CD8-positive, alpha-beta memory T cell (primary cell): Measurements from ENCODE around the gene ADD1. TPM values are rescaled to one million over a fixed set of nuclear protein-coding genes. Genes with fewer than 3 reads are reported as not detected.

Experiments
- CTCF ChIA-PET: fragments of 350-600 bp; sonication (Branson Sonifier 250); formaldehyde crosslinking; loops from one replicate; lab custom pipeline; 2021; ENCODE audit warnings: antibody characterized with exemption; lab: Charles Lee
- POLR2A ChIA-PET: fragments of 350-600 bp; sonication (Branson Sonifier 250); formaldehyde crosslinking; loops from one replicate; lab custom pipeline; 2021; ENCODE audit warnings: antibody characterized with exemption; lab: Charles Lee
- DNase-seq, 5 donors: peaks; one replicate each; pipeline versions ENCODE4 v3.0.0 to v3.0.0-alpha.2; 2020 to 2022; ENCODE audit warnings: mixed read lengths in 1 of 5
- H3K27ac ChIP-seq: one replicate; pipeline ENCODE4 v1.7.0; 2013; ENCODE audit warnings: low read depth, mild to moderate bottlenecking, low read length, moderate library complexity
- H3K27me3 ChIP-seq: 2 replicates; pipeline ENCODE4 v1.7.0; 2013; ENCODE audit warnings: low read length, mild to moderate bottlenecking; ENCODE audit not compliant: insufficient read depth, poor library complexity, severe bottlenecking
- H3K36me3 ChIP-seq: 2 replicates; pipeline ENCODE4 v1.7.0; 2013; ENCODE audit warnings: mild to moderate bottlenecking, low read length, moderate library complexity; ENCODE audit not compliant: insufficient read depth
- H3K4me1 ChIP-seq: 2 replicates; pipeline ENCODE4 v1.7.0; 2013; ENCODE audit warnings: mild to moderate bottlenecking, low read length, moderate library complexity; ENCODE audit not compliant: insufficient read depth
- H3K4me3 ChIP-seq: 2 replicates; pipeline ENCODE4 v1.7.0; 2013; ENCODE audit warnings: mild to moderate bottlenecking, low read length
- H3K9me3 ChIP-seq: 2 replicates; pipeline ENCODE4 v1.7.0; 2013; ENCODE audit warnings: mild to moderate bottlenecking, low read length
- H3K27ac Mint-ChIP-seq, 8 donors: one replicate each; pipeline ENCODE4 v1.8.0; 2020 to 2021; ENCODE audit warnings: mixed read lengths in 8 of 8, mild to moderate bottlenecking in 6 of 8, inconsistent platforms in 3 of 8, moderate library complexity in 3 of 8
- H3K27me3 Mint-ChIP-seq, 2 donors: one replicate each; pipeline ENCODE4 v1.8.0; 2020 to 2021; ENCODE audit warnings: mixed read lengths in 2 of 2, mild to moderate bottlenecking in 1 of 2, moderate library complexity in 1 of 2
- H3K36me3 Mint-ChIP-seq, 3 donors: one replicate each; pipeline ENCODE4 v1.8.0; 2020 to 2021; ENCODE audit warnings: mixed read lengths in 3 of 3, inconsistent platforms in 1 of 3, mild to moderate bottlenecking in 1 of 3
- H3K4me1 Mint-ChIP-seq, 3 donors: one replicate each; pipeline ENCODE4 v1.8.0; 2020 to 2021; ENCODE audit warnings: mixed read lengths in 3 of 3, inconsistent platforms in 1 of 3, mild to moderate bottlenecking in 1 of 3
- H3K4me3 Mint-ChIP-seq, 7 donors: one replicate each; pipeline ENCODE4 v1.8.0; 2020 to 2021; ENCODE audit warnings: mixed read lengths in 7 of 7, mild to moderate bottlenecking in 6 of 7, moderate library complexity in 4 of 7, inconsistent platforms in 2 of 7
- H3K9me3 Mint-ChIP-seq, 5 donors: one replicate each; pipeline ENCODE4 v1.8.0; 2020 to 2022; ENCODE audit warnings: mixed read lengths in 5 of 5, mild to moderate bottlenecking in 3 of 5, moderate library complexity in 2 of 5, inconsistent platforms in 1 of 5
- polyA plus RNA-seq: library from polyadenylated mRNA; unstranded; fragments of 300-500 nt; fragmentation: Illumina TruSeq; gene quantifications from one replicate; pipeline ENCODE4 v1.2.3, GENCODE V29; 2021
- total RNA-seq, 2 experiments: library from RNA; stranded (reverse); gene quantifications; one replicate each; pipeline ENCODE4 v1.2.3, GENCODE V29; 2021

The ADD1 gene
- total and polyA plus RNA-seq, 3 experiments from 2014 or later, result 185 to 217 (median 192) TPM

- Histone ChIP-seq H3K4me1 (peaks cover 48% of the 10 kb centered on the region), H3K27me3 (no peaks in the 10 kb centered on the region), H3K9me3 (no peaks in the 10 kb centered on the region), H3K4me3 (no peak overlapping the region), H3K36me3 (no peaks in the 10 kb centered on the region), H3K27ac (peak overlapping the region; percentile 16)
- no peaks in the 10 kb centered on the region for H3K27me3 Mint-ChIP-seq
- H3K36me3 Mint-ChIP-seq, result peaks cover 0 to 46% (median 2%) of the 10 kb centered on the region in 3 donors
- CTCF ChIA-PET, result interaction anchor here (1.5 kb wide), 1 partner anchor 69 kb away, joined by 7 read pairs; no protein-coding TSS in a partner anchor
- H3K4me1 Mint-ChIP-seq, result peaks cover 43 to 55% (median 45%) of the 10 kb centered on the region in 3 donors
- POLR2A ChIA-PET, result interaction anchor here (0.6 kb wide), 1 partner anchor 48 kb away, joined by 5 read pairs; no protein-coding TSS in a partner anchor
- H3K9me3 Mint-ChIP-seq, result no peaks in the 10 kb centered on the region
- peak overlapping the region in 2 of 8 donors; percentile 17 to 47 for H3K27ac Mint-ChIP-seq
- no peak for DNase-seq
- no peak overlapping the region for H3K4me3 Mint-ChIP-seq
Observed at GRCh38 chr4:2833671-2834000, 10.0 kb upstream of the ADD1 start.

- ChIA-PET CTCF (interaction anchor here (1.3 to 1.5 kb wide), 2 partner anchors 70 to 77 kb away, joined by 3 to 7 read pairs; no protein-coding TSS in a partner anchor), POLR2A (interaction anchor here (0.6 kb wide), 2 partner anchors 18 to 49 kb away, joined by 5 read pairs; no protein-coding TSS in a partner anchor)
- peaks cover 0 to 40% (median 0%) of the 10 kb centered on the region in 3 donors for H3K36me3 Mint-ChIP-seq
- Histone ChIP-seq H3K4me3 (no peak overlapping the region), H3K27ac (peak overlapping the region; percentile 16), H3K4me1 (peaks cover 54% of the 10 kb centered on the region), H3K36me3 (no peaks in the 10 kb centered on the region), H3K27me3 (no peaks in the 10 kb centered on the region), H3K9me3 (no peaks in the 10 kb centered on the region)
- H3K4me1 Mint-ChIP-seq, result peaks cover 50 to 61% (median 50%) of the 10 kb centered on the region in 3 donors
- H3K9me3 Mint-ChIP-seq, result no peaks in the 10 kb centered on the region
- no peaks in the 10 kb centered on the region for H3K27me3 Mint-ChIP-seq
- peak overlapping the region; percentile 13 to 85 (median 70) for H3K4me3 Mint-ChIP-seq
- peak overlapping the region in 7 of 8 donors; percentile 77 to 96 (median 90) for H3K27ac Mint-ChIP-seq
- no peak for DNase-seq
Observed at GRCh38 chr4:2834001-2834921, 9.4 kb upstream of the ADD1 start.

- Mint-ChIP-seq H3K27me3 (no peaks in the 10 kb centered on the region), H3K4me1 (peaks cover 57 to 70% (median 60%) of the 10 kb centered on the region in 3 donors)
- DNase-seq, result no peak
Observed at GRCh38 chr4:2835978-2836377, 7.7 kb upstream of the ADD1 start.

GRCh38 chr4:2836391-2836859 lies 7.2 kb upstream of the ADD1 start:
- no peaks in the 10 kb centered on the region for H3K27me3 ChIP-seq
- Mint-ChIP-seq H3K27me3 (no peaks in the 10 kb centered on the region), H3K4me1 (peaks cover 57 to 70% (median 63%) of the 10 kb centered on the region in 3 donors), H3K36me3 (peaks cover 0 to 23% (median 2%) of the 10 kb centered on the region in 3 donors), H3K27ac (peak overlapping the region in 7 of 8 donors; percentile 33 to 96 (median 70)), H3K4me3 (peak overlapping the region in 4 of 7 donors; percentile 23 to 65 (median 38)), H3K9me3 (no peaks in the 10 kb centered on the region)
- H3K4me3 ChIP-seq, result no peak overlapping the region
- H3K4me1 ChIP-seq, result peaks cover 59% of the 10 kb centered on the region
- ChIA-PET POLR2A (no interaction called here), CTCF (no interaction called here)
- peak overlapping the region; percentile 51 for H3K27ac ChIP-seq
- no peaks in the 10 kb centered on the region for H3K36me3 ChIP-seq
- DNase-seq, result no peak
- no peaks in the 10 kb centered on the region for H3K9me3 ChIP-seq

More at GRCh38 chr4:2835978-2836377, 7.7 kb upstream of the ADD1 start:
- Mint-ChIP-seq H3K27ac (peak overlapping the region in 7 of 8 donors; percentile 42 to 98 (median 78)), H3K9me3 (no peaks in the 10 kb centered on the region), H3K36me3 (peaks cover 0 to 27% (median 2%) of the 10 kb centered on the region in 3 donors), H3K4me3 (peak overlapping the region in 4 of 7 donors; percentile 41 to 70 (median 66))
- H3K27ac ChIP-seq, result peak overlapping the region; percentile 51
- peaks cover 59% of the 10 kb centered on the region for H3K4me1 ChIP-seq
- no peaks in the 10 kb centered on the region for H3K36me3 ChIP-seq
- H3K9me3 ChIP-seq, result no peaks in the 10 kb centered on the region
- H3K27me3 ChIP-seq, result no peaks in the 10 kb centered on the region
- ChIA-PET CTCF (interaction anchor here (1.3 kb wide), 1 partner anchor 79 kb away, joined by 3 read pairs; no protein-coding TSS in a partner anchor), POLR2A (no interaction called here)
- no peak overlapping the region for H3K4me3 ChIP-seq

DNA sequence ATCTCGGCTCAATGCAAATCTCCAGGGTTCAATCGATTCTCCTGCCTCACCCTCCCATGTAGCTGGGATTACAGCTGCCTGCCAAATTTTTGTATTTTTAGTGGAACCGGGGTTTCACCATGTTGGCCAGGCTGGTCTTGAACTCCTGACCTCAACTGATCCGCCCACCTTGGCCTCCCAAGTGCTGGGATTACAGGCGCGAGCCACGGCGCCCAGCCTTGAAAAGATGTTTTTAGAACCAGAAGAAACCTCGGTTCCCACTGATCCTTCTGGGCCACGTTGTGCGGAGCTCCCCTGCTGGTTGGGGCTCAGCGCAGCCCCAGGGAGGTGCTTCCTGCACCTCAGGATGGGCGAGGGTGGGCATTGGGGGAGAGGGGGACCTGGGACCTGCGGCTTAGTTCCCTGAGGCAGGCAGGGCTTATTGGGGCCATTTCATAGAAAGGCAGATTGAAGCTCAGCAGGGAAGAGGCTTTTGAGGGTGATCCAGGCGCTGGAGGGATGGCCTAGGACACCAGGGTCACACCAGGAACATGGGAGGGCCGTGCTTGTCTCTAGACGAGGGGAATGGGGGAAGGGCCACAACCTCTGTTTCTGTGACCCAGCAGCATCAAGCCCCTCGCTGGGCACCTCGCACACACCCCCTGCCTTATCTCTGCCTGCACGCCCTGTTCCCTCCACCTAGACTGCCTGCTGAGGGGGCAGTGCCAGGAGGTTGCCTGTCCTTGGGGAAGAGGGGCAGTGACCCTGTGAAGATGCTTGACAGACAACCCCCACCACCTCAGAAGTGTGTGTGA lies 6.3 kb upstream of the ADD1 start:
- Histone ChIP-seq H3K4me3 (peak overlapping the region; percentile 60), H3K27me3 (no peaks in the 10 kb centered on the region), H3K4me1 (peaks cover 59% of the 10 kb centered on the region), H3K27ac (peak overlapping the region; percentile 48), H3K9me3 (no peaks in the 10 kb centered on the region), H3K36me3 (no peaks in the 10 kb centered on the region)
- H3K36me3 Mint-ChIP-seq, result peaks cover 0 to 14% (median 4%) of the 10 kb centered on the region in 3 donors
- DNase-seq, result no peak
- peaks cover 57 to 75% (median 67%) of the 10 kb centered on the region in 3 donors for H3K4me1 Mint-ChIP-seq
- ChIA-PET CTCF (interaction anchor here (1.6 kb wide), 2 partner anchors 19 to 52 kb away, joined by 3 to 6 read pairs; no protein-coding TSS in a partner anchor), POLR2A (interaction anchor here (1.3 kb wide), 1 partner anchor 14 kb away, joined by 4 read pairs; no protein-coding TSS in a partner anchor)
- H3K27me3 Mint-ChIP-seq, result no peaks in the 10 kb centered on the region
- H3K4me3 Mint-ChIP-seq, result peak overlapping the region; percentile 75 to 87 (median 84)
- no peaks in the 10 kb centered on the region for H3K9me3 Mint-ChIP-seq
- peak overlapping the region; percentile 83 to 96 (median 93) for H3K27ac Mint-ChIP-seq

DNA sequence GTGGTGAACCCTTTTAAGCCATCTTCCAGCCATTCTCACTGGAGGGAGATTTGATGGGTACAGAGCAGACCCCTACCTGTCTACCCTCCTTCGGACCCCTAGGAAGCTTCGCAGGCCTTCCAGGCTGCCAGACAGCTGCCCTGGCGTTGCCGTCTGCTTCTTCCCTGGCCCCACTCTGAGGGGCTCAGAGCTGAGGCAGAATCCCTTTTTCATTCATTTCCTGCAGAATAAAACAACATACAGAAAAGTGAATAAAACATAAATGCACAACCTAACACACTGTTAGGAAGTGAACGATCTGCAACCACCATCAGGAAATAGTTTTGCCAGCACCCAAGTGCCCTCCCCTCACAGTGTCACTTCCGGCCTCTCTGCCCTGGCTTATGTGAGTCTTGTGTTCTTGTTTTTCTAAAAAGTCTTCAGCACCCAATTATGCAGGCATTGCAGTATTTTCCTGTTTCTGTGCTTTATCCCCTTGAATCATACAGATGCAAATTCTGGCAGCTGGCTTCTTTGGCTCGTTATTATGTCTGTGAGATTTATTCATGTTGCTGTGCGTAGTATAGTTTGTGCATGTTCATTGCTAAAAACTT lies 5.6 kb upstream of the ADD1 start:
- Histone ChIP-seq H3K27ac (peak overlapping the region; percentile 48), H3K4me1 (peaks cover 64% of the 10 kb centered on the region), H3K27me3 (no peaks in the 10 kb centered on the region), H3K9me3 (no peaks in the 10 kb centered on the region), H3K4me3 (peak overlapping the region; percentile 60), H3K36me3 (no peaks in the 10 kb centered on the region)
- H3K4me3 Mint-ChIP-seq, result peak overlapping the region; percentile 75 to 87 (median 84)
- peaks cover 64 to 79% (median 73%) of the 10 kb centered on the region in 3 donors for H3K4me1 Mint-ChIP-seq
- DNase-seq, result peak; percentile 57 to 84 (median 76)
- H3K9me3 Mint-ChIP-seq, result no peaks in the 10 kb centered on the region
- peaks cover 0 to 7% (median 4%) of the 10 kb centered on the region in 3 donors for H3K36me3 Mint-ChIP-seq
- POLR2A ChIA-PET, result interaction anchor here (1.3 kb wide), 1 partner anchor 14 kb away, joined by 4 read pairs; no protein-coding TSS in a partner anchor
- no peaks in the 10 kb centered on the region for H3K27me3 Mint-ChIP-seq
- H3K27ac Mint-ChIP-seq, result peak overlapping the region; percentile 83 to 96 (median 93)
- CTCF ChIA-PET, result interaction anchor here (1.6 to 2.0 kb wide), 3 partner anchors 20 to 75 kb away, joined by 3 to 10 read pairs (median 6); no protein-coding TSS in a partner anchor

- CTCF ChIA-PET, result interaction anchor here (1.6 to 2.3 kb wide), 3 partner anchors 21 to 76 kb away, joined by 6 to 10 read pairs (median 6); no protein-coding TSS in a partner anchor
- no peak overlapping the region for H3K27ac ChIP-seq
- POLR2A ChIA-PET, result interaction anchor here (0.8 kb wide), 1 partner anchor 75 kb away, joined by 3 read pairs; no protein-coding TSS in a partner anchor
- H3K9me3 ChIP-seq, result no peaks in the 10 kb centered on the region
- H3K4me3 Mint-ChIP-seq, result peak overlapping the region; percentile 2 to 87 (median 81)
- H3K27me3 Mint-ChIP-seq, result no peaks in the 10 kb centered on the region
- peak overlapping the region; percentile 83 to 96 (median 93) for H3K27ac Mint-ChIP-seq
- H3K36me3 Mint-ChIP-seq, result peaks cover 0 to 4% (median 1%) of the 10 kb centered on the region in 3 donors
- no peaks in the 10 kb centered on the region for H3K36me3 ChIP-seq
- H3K4me3 ChIP-seq, result peak overlapping the region; percentile 60
- H3K4me1 ChIP-seq, result peaks cover 63% of the 10 kb centered on the region
- no peak for DNase-seq
- peaks cover 62 to 74% (median 73%) of the 10 kb centered on the region in 3 donors for H3K4me1 Mint-ChIP-seq
- H3K9me3 Mint-ChIP-seq, result no peaks in the 10 kb centered on the region
- no peaks in the 10 kb centered on the region for H3K27me3 ChIP-seq
Observed at GRCh38 chr4:2839060-2839459, 4.6 kb upstream of the ADD1 start.
